IPS-18c (cell line): ENCODE results near the gene MFAP1.

Experiments
- H3K4me3 ChIP-seq: 2 replicates; pipeline ENCODE4 v1.7.0; 2013; ENCODE audit warnings: low read depth, mild to moderate bottlenecking, low read length, moderate library complexity; ENCODE audit not compliant: insufficient read depth
- H3K9me3 ChIP-seq: one replicate; pipeline ENCODE4 v1.6.1; 2013; ENCODE audit warnings: mild to moderate bottlenecking, low read length, moderate library complexity; ENCODE audit not compliant: control insufficient read depth, insufficient read depth

The MFAP1 gene

DNA sequence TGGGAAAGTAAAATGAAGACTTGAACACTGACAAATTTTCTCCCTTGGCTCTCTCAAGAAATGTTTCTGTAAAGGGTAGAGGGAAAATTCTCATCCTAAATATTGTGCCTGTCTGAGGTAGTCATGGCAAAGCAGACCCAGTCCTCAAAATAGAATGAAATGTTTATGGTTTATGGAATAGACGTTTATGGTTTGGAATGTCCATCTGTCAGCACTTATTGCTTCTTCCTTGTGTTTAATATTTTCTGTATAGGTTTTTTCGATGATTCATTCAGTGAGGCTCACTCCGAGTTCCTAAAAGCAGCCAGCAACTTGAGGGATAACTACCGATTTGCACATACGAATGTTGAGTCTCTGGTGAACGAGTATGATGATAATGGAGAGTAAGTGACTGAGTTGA is 61.7 kb downstream of the MFAP1 start:
- H3K9me3 ChIP-seq: no peaks in the 10 kb centered on the region
- H3K4me3 ChIP-seq: no peak overlapping the region
